SK-N-SH (cell line): ENCODE data around the gene ADPRHL1. TPM values are rescaled to one million over a fixed set of nuclear protein-coding genes. Genes with fewer than 3 reads are reported as not detected.

Source experiments
- CTCF ChIA-PET: fragments of 300-600, 350-600 bp; formaldehyde crosslinking; extraction: SDS; loops from one replicate; lab custom pipeline; 2021; lab: Yijun Ruan, JAX
- POLR2A ChIA-PET: fragments of 350-600 bp; sonication (Branson Sonifier 250); formaldehyde crosslinking; extraction: SDS; loops from one replicate; lab custom pipeline; 2020; ENCODE audit warnings: antibody characterized with exemption, inconsistent platforms; lab: Yijun Ruan, JAX
- DNase-seq: peaks from one replicate; pipeline ENCODE4 v3.0.0; 2012
- H2AFZ ChIP-seq: fragments of 200-600 bp; sonication (generic); 2 replicates; pipeline ENCODE4 v1.8.1; 2016; ENCODE audit warnings: antibody characterized with exemption, mild to moderate bottlenecking, low read depth
- H3F3A ChIP-seq: fragments of 200-600 bp; sonication (generic); replicated peaks from 2 replicates; pipeline ENCODE3; 2016; ENCODE audit warnings: antibody characterized with exemption, mild to moderate bottlenecking; ENCODE audit not compliant: insufficient read depth
- H3K27ac ChIP-seq, 2 experiments: fragments of 200-500 bp in 1 of 2; fragments of 200-600 bp in 1 of 2; sonication (Bioruptor generic) in 1 of 2; sonication (generic), shearing (Covaris generic) in 1 of 2; 2 replicates each; pipeline versions ENCODE4 v1.5.1 to v1.6.1; 2014 to 2016; ENCODE audit warnings: low read depth in 2 of 2, inconsistent platforms in 1 of 2, low read length in 1 of 2, mild to moderate bottlenecking in 1 of 2, mixed read lengths in 1 of 2
- H3K27me3 ChIP-seq: fragments of 200-600 bp; sonication (generic), shearing (Covaris generic); 2 replicates; pipeline ENCODE4 v1.6.1; 2016; ENCODE audit warnings: mixed run types; ENCODE audit not compliant: insufficient read depth
- H3K36me3 ChIP-seq, 2 experiments: fragments of 200-500 bp in 1 of 2; fragments of 200-600 bp in 1 of 2; sonication (Bioruptor generic) in 1 of 2; sonication (generic) in 1 of 2; replicated peaks in 1 of 2; 2 replicates each; pipeline versions ENCODE3 to v1.5.1; 2014 to 2016; ENCODE audit warnings: low read length in 1 of 2, mild to moderate bottlenecking in 1 of 2; ENCODE audit not compliant: insufficient read depth in 2 of 2, control insufficient read depth in 1 of 2
- H3K4me1 ChIP-seq, 2 experiments: fragments of 200-500 bp in 1 of 2; fragments of 200-600 bp in 1 of 2; sonication (Bioruptor generic) in 1 of 2; sonication (generic), shearing (Covaris generic) in 1 of 2; 2 replicates each; pipeline versions ENCODE4 v1.5.1 to v1.6.1; 2014 to 2016; ENCODE audit warnings: low read depth in 1 of 2, low read length in 1 of 2, mixed run types in 1 of 2; ENCODE audit not compliant: insufficient read depth in 2 of 2, control insufficient read depth in 1 of 2
- H3K4me2 ChIP-seq: fragments of 200-600 bp; sonication (generic), shearing (Covaris generic); 2 replicates; pipeline ENCODE4 v1.6.1; 2017; ENCODE audit warnings: mixed run types
- H3K4me3 ChIP-seq, 2 experiments: fragments of 200-500 bp in 1 of 2; fragments of 200-600 bp in 1 of 2; sonication (Bioruptor generic) in 1 of 2; sonication (generic), shearing (Covaris generic) in 1 of 2; 2 replicates each; pipeline versions ENCODE4 v1.5.1 to v1.8.1; 2014 to 2016; ENCODE audit warnings: low read depth in 2 of 2, inconsistent platforms in 1 of 2, low read length in 1 of 2, mild to moderate bottlenecking in 1 of 2, mixed read lengths in 1 of 2, moderate library complexity in 1 of 2
- H3K79me2 ChIP-seq: fragments of 200-600 bp; sonication (generic); 2 replicates; pipeline ENCODE4 v1.8.1; 2017; ENCODE audit warnings: mild to moderate bottlenecking; ENCODE audit not compliant: insufficient read depth
- H3K9ac ChIP-seq: fragments of 200-600 bp; sonication (generic); 2 replicates; pipeline ENCODE4 v1.6.1; 2017; ENCODE audit warnings: mixed run types
- H3K9me2 ChIP-seq: fragments of 200-600 bp; sonication (generic); 2 replicates; pipeline ENCODE4 v1.6.1; 2017; ENCODE audit warnings: mixed run types
- H3K9me3 ChIP-seq: fragments of 200-600 bp; sonication (generic); 2 replicates; pipeline ENCODE4 v1.6.1; 2017; ENCODE audit warnings: mixed run types, mild to moderate bottlenecking, moderate library complexity
- H4K20me1 ChIP-seq: fragments of 200-600 bp; sonication (generic); 2 replicates; pipeline ENCODE4 v1.6.1; 2017; ENCODE audit warnings: mild to moderate bottlenecking, mixed run types; ENCODE audit not compliant: insufficient read depth
- CTCF ChIP-seq: fragments of 200-600 bp; sonication (generic); IDR thresholded peaks from 2 replicates; pipeline ENCODE4 v1.6.1; 2017; ENCODE audit warnings: antibody characterized with exemption, mild to moderate bottlenecking, moderate library complexity
- ELF1 ChIP-seq: IDR thresholded peaks from 2 replicates; pipeline ENCODE4 v1.4.0; 2012
- FOSL2 ChIP-seq: IDR thresholded peaks from 2 replicates; pipeline ENCODE4 v1.4.0; 2012; ENCODE audit warnings: low read depth, mild to moderate bottlenecking, moderate library complexity, borderline replicate concordance
- IRF3 ChIP-seq: fragments of 150-350 bp; IDR thresholded peaks from 2 replicates; pipeline ENCODE4 v1.6.1; 2016; ENCODE audit warnings: mild to moderate bottlenecking, low read depth, low read length
- PBX3 ChIP-seq: IDR thresholded peaks from 2 replicates; pipeline ENCODE4; 2012
- POLR2AphosphoS5 ChIP-seq: IDR thresholded peaks from 2 replicates; pipeline ENCODE4 v1.6.1; 2012; ENCODE audit warnings: low read depth, low read length
- SIN3A ChIP-seq: IDR thresholded peaks from 2 replicates; pipeline ENCODE4 v1.6.1; 2012; ENCODE audit warnings: low read depth, mild to moderate bottlenecking, low read length, moderate library complexity, borderline replicate concordance
- WGBS: methylation state at CpG from one replicate; pipeline ENCODE4 v1.1.6; 2017; ENCODE audit warnings: low lambda C conversion rate; 5-methylcytosine and 5-hydroxymethylcytosine counted together
- polyA plus RNA-seq, 3 experiments: library from polyadenylated mRNA; depleted of rRNA; stranded (reverse); fragments of >200 nt; gene quantifications; 2 replicates each; pipeline ENCODE4 v1.2.3, GENCODE V29; 2012

Gene ADPRHL1
- polyA plus RNA-seq, 1 of the 3 experiments (the other 2 are of a cell fraction) = 1.0 TPM

DNA sequence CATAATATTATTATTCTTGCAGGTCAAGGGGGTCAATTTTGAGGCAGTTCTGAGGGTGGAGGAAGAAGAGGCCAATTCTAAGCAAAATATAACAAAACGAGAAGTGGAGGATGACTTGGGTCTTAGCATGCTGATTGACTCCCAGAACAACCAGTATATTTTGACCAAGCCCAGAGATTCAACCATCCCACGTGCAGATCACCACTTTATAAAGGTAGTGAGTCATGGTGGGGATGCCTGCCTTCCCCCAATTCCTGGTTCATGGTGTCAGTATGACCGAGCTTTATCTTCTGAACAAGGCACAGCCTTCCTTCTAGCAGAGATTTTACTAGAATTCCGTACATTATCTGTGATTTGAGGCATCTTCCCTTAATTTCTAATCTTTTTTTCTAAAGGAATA, 46.6 kb upstream of the ADPRHL1 start:
- ChIA-PET CTCF (no interaction called here), POLR2A (no interaction called here)
- Histone ChIP-seq H3K27ac (no peak overlapping the region), H3K27me3 (no peaks in the 10 kb centered on the region), H3K4me1 (peaks cover 0 to 5% of the 10 kb centered on the region in 2 experiments; a peak in 1 of 4 replicates), H2AFZ (no peak overlapping the region), H3K79me2 (peaks cover 70% of the 10 kb centered on the region), H4K20me1 (peaks cover 54% of the 10 kb centered on the region), H3K4me2 (no peak overlapping the region), H3K36me3 (peaks cover 79 to 92% of the 10 kb centered on the region in 2 experiments), H3K4me3 (no peak overlapping the region), H3F3A (no peaks in the 10 kb centered on the region), H3K9me2 (no peaks in the 10 kb centered on the region), H3K9ac (no peak overlapping the region)
- WGBS = 72% methylated on average over 4 of the region's 4 CpGs
- DNase-seq = no peak
- TF ChIP-seq FOSL2 = no peak
- no peak for TF ChIP-seq SIN3A
- TF ChIP-seq PBX3 = peak; percentile 35; the same call in 1 of the 2 replicates
- no peak for TF ChIP-seq POLR2AphosphoS5
- TF ChIP-seq, all 33 proteins: peak for 1
- no peaks in the 10 kb centered on the region for H3K9me3 ChIP-seq

DNA sequence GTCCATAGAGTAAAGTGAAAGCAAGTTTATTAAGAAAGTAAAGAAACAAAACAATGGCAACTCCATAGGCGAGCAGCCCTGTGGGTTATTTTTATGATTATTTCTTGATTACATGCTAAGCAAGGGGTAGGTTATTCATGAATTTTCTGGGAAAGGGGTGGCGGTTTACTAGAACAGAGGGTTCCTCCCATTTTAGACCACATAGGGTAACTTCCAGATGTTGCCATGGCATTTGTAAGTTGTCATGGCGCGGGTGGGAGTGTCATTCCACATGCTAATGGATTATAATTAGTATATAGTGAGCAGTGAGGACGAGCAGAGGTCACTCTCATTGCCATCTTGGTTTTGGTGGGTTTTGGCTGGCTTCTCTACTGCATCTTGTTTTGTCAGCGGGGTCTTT, 45.6 kb upstream of the ADPRHL1 start:
- Histone ChIP-seq H3K4me2 (no peak overlapping the region), H3K79me2 (peaks cover 73% of the 10 kb centered on the region), H2AFZ (no peak overlapping the region), H3K4me3 (no peak overlapping the region), H3K9ac (no peak overlapping the region), H3K36me3 (peaks cover 77 to 85% of the 10 kb centered on the region in 2 experiments), H3F3A (peaks cover 5% of the 10 kb centered on the region), H3K4me1 (peaks cover 4 to 7% of the 10 kb centered on the region in 2 experiments; a peak in 3 of 4 replicates), H3K27me3 (no peaks in the 10 kb centered on the region), H3K9me3 (no peaks in the 10 kb centered on the region), H3K27ac (no peak overlapping the region), H4K20me1 (peaks cover 63% of the 10 kb centered on the region), H3K9me2 (no peaks in the 10 kb centered on the region)
- no peak for DNase-seq
- POLR2A ChIA-PET = no interaction called here
- TF ChIP-seq CTCF (no peak), POLR2AphosphoS5 (no peak), ELF1 (no peak), IRF3 (no peak)
- CTCF ChIA-PET = no interaction called here
- WGBS = 89% methylated on average over 6 of the region's 6 CpGs
